H9 (cell line): ENCODE measurements around the gene WFDC5. TPM values are rescaled to one million over a fixed set of nuclear protein-coding genes. Genes with fewer than 3 reads are reported as not detected.

Experiments used
- DNase-seq: peaks from one replicate; pipeline ENCODE4 v3.0.0-alpha.2; 2017
- H2AFZ ChIP-seq: one replicate; pipeline ENCODE4 v1.6.1; 2013; ENCODE audit warnings: mild to moderate bottlenecking, low read length, control low read depth, moderate library complexity
- H2AK5ac ChIP-seq: 2 replicates; pipeline ENCODE4 v1.6.1; 2013; ENCODE audit warnings: low read length, control low read depth, mixed read lengths; ENCODE audit not compliant: insufficient read length
- H2BK120ac ChIP-seq: one replicate; pipeline ENCODE4 v1.6.1; 2013; ENCODE audit warnings: low read depth, mild to moderate bottlenecking, low read length, control low read depth, inconsistent platforms; ENCODE audit not compliant: poor library complexity, severe bottlenecking
- H2BK12ac ChIP-seq: 2 replicates; pipeline ENCODE4 v1.6.1; 2013; ENCODE audit warnings: low read length, control low read depth, mixed read lengths, low read depth; ENCODE audit not compliant: insufficient read length
- H2BK15ac ChIP-seq: 2 replicates; pipeline ENCODE4 v1.6.1; 2013; ENCODE audit warnings: low read depth, low read length, control low read depth
- H2BK20ac ChIP-seq: one replicate; pipeline ENCODE4 v1.6.1; 2013; ENCODE audit warnings: low read depth, mild to moderate bottlenecking, low read length, control low read depth, inconsistent platforms; ENCODE audit not compliant: poor library complexity, severe bottlenecking
- H2BK5ac ChIP-seq: 2 replicates; pipeline ENCODE4 v1.6.1; 2013; ENCODE audit warnings: low read length, control low read depth, mixed read lengths; ENCODE audit not compliant: insufficient read length
- H3K14ac ChIP-seq: 2 replicates; pipeline ENCODE4 v1.6.1; 2013; ENCODE audit warnings: low read length, control low read depth; ENCODE audit not compliant: insufficient read depth
- H3K18ac ChIP-seq: 2 replicates; pipeline ENCODE4 v1.6.1; 2013; ENCODE audit warnings: low read depth, mild to moderate bottlenecking, mixed read lengths, low read length, control low read depth; ENCODE audit not compliant: insufficient read length
- H3K23ac ChIP-seq: 2 replicates; pipeline ENCODE4 v1.6.1; 2013; ENCODE audit warnings: low read length, control low read depth, mixed read lengths, low read depth; ENCODE audit not compliant: insufficient read length
- H3K23me2 ChIP-seq: 2 replicates; pipeline ENCODE4 v1.6.1; 2013; ENCODE audit warnings: low read depth, mild to moderate bottlenecking, mixed read lengths, low read length, control low read depth; ENCODE audit not compliant: insufficient read length, poor library complexity, severe bottlenecking
- H3K27ac ChIP-seq: 2 replicates; pipeline ENCODE4 v1.5.1; 2013; ENCODE audit warnings: low read length, control low read depth, mixed read lengths, low read depth; ENCODE audit not compliant: insufficient read length
- H3K27me3 ChIP-seq: 2 replicates; pipeline ENCODE4 v1.6.1; 2013; ENCODE audit warnings: low read length, control low read depth, inconsistent platforms; ENCODE audit not compliant: insufficient read depth
- H3K4ac ChIP-seq: 2 replicates; pipeline ENCODE4 v1.6.1; 2013; ENCODE audit warnings: low read depth, mild to moderate bottlenecking, control low read depth, inconsistent platforms, low read length, moderate library complexity
- H3K4me1 ChIP-seq: 2 replicates; pipeline ENCODE4 v1.6.1; 2013; ENCODE audit warnings: low read length, control low read depth, inconsistent platforms; ENCODE audit not compliant: insufficient read depth
- H3K4me2 ChIP-seq: 2 replicates; pipeline ENCODE4 v1.6.1; 2013; ENCODE audit warnings: low read length, control low read depth, mixed read lengths; ENCODE audit not compliant: insufficient read length, insufficient read depth
- H3K56ac ChIP-seq: 2 replicates; pipeline ENCODE4 v1.6.1; 2013; ENCODE audit warnings: low read depth, mild to moderate bottlenecking, mixed read lengths, low read length, control low read depth; ENCODE audit not compliant: insufficient read length
- H3K79me1 ChIP-seq: 2 replicates; pipeline ENCODE4 v1.6.1; 2013; ENCODE audit warnings: low read depth, mild to moderate bottlenecking, moderate library complexity, low read length, control low read depth, inconsistent platforms; ENCODE audit not compliant: insufficient read depth, poor library complexity, severe bottlenecking
- H3K79me2 ChIP-seq: 2 replicates; pipeline ENCODE4 v1.6.1; 2013; ENCODE audit warnings: low read length, control low read depth, inconsistent platforms; ENCODE audit not compliant: insufficient read depth
- H3K9ac ChIP-seq: 2 replicates; pipeline ENCODE4 v1.6.1; 2013; ENCODE audit warnings: low read length, control low read depth, mixed read lengths; ENCODE audit not compliant: insufficient read length; ENCODE audit errors: extremely low read depth
- H3K9me3 ChIP-seq: one replicate; pipeline ENCODE4 v1.6.1; 2013; ENCODE audit warnings: low read depth, low read length, inconsistent platforms; ENCODE audit not compliant: control insufficient read depth
- H3T11ph ChIP-seq: one replicate; pipeline ENCODE4 v1.6.1; 2013; ENCODE audit warnings: mild to moderate bottlenecking, low read length, control low read depth, inconsistent platforms
- H4K20me1 ChIP-seq: one replicate; pipeline ENCODE4 v1.6.1; 2013; ENCODE audit not compliant: control insufficient read depth, insufficient read length, insufficient read depth
- H4K5ac ChIP-seq: 2 replicates; pipeline ENCODE4 v1.6.1; 2013; ENCODE audit warnings: low read depth, mild to moderate bottlenecking, mixed read lengths, low read length, control low read depth; ENCODE audit not compliant: insufficient read length
- H4K8ac ChIP-seq: replicated peaks from 2 replicates; pipeline ENCODE4 v1.6.1; 2013; ENCODE audit warnings: low read length, control low read depth, mixed read lengths, low read depth; ENCODE audit not compliant: insufficient read length
- H4K91ac ChIP-seq: 2 replicates; pipeline ENCODE4 v1.6.1; 2013; ENCODE audit warnings: low read depth, mild to moderate bottlenecking, moderate library complexity, mixed read lengths, low read length, control low read depth; ENCODE audit not compliant: insufficient read length
- H3K27ac Mint-ChIP-seq, 3 experiments: 2 replicates in 2 of 3; 3 replicates in 1 of 3; pipeline ENCODE4 v1.8.0; 2020 to 2021; ENCODE audit warnings: mixed read lengths in 3 of 3, mild to moderate bottlenecking in 1 of 3, moderate library complexity in 1 of 3
- H3K27me3 Mint-ChIP-seq: 2 replicates; pipeline ENCODE4 v1.8.0; 2021; ENCODE audit warnings: low read depth, mild to moderate bottlenecking, moderate library complexity, mixed read lengths
- H3K36me3 Mint-ChIP-seq, 3 experiments: 2 replicates in 2 of 3; 3 replicates in 1 of 3; pipeline ENCODE4 v1.8.0; 2020 to 2021; ENCODE audit warnings: low read depth in 3 of 3, mixed read lengths in 3 of 3; ENCODE audit not compliant: insufficient read depth in 1 of 3
- H3K4me1 Mint-ChIP-seq, 2 experiments: 2 replicates each; pipeline ENCODE4 v1.8.0; 2020; ENCODE audit warnings: mixed read lengths in 2 of 2
- H3K4me3 Mint-ChIP-seq, 2 experiments: 2 replicates in 1 of 2; 3 replicates in 1 of 2; pipeline ENCODE4 v1.8.0; 2020 to 2021; ENCODE audit warnings: mild to moderate bottlenecking in 2 of 2, mixed read lengths in 2 of 2, moderate library complexity in 1 of 2
- H3K9me3 Mint-ChIP-seq, 2 experiments: 2 replicates in 1 of 2; 3 replicates in 1 of 2; pipeline ENCODE4 v1.8.0; 2020; ENCODE audit warnings: mild to moderate bottlenecking in 2 of 2, mixed read lengths in 2 of 2, moderate library complexity in 1 of 2
- WGBS: extraction: QIAGEN DNeasy Blood & Tissue Kit; methylation state at CpG from one replicate; pipeline ENCODE4 v1.1.7; 2013; ENCODE audit warnings: missing lambda C conversion rate, low lambda C conversion rate, mixed read lengths; ENCODE audit not compliant: insufficient read length; ENCODE audit errors: extremely low coverage; 5-methylcytosine and 5-hydroxymethylcytosine counted together
- total RNA-seq: library from RNA; stranded (reverse); gene quantifications from 2 replicates; pipeline ENCODE4 v1.2.1, GENCODE V29; 2021
- TF ChIP-seq, protein P1 (sequence below): fragments of 200-600 bp; sonication (generic); conservative IDR thresholded peaks from 3 replicates; pipeline ENCODE4 v1.8.0; 2021; ENCODE audit warnings: antibody characterized with exemption, mild to moderate bottlenecking

WFDC5 gene
- total RNA-seq, 1 experiment from 2014 or later = not detected

- DNase-seq = no peak
- Histone ChIP-seq H3K79me2 (no peaks in the 10 kb centered on the region), H2BK5ac (no peak overlapping the region), H2BK15ac (no peak overlapping the region), H3K56ac (no peak overlapping the region), H3K4me1 (no peaks in the 10 kb centered on the region), H4K8ac (no peak overlapping the region), H2BK120ac (no peak overlapping the region), H3K79me1 (no peaks in the 10 kb centered on the region), H4K20me1 (no peaks in the 10 kb centered on the region), H3K9ac (no peak overlapping the region), H2AFZ (no peak overlapping the region), H3K23ac (no peak overlapping the region), H3K27ac (no peak overlapping the region), H3T11ph (no peak overlapping the region), H3K4me2 (no peak overlapping the region), H3K9me3 (no peaks in the 10 kb centered on the region), H4K5ac (no peak overlapping the region), H3K18ac (no peak overlapping the region), H2BK20ac (no peak overlapping the region), H3K27me3 (no peaks in the 10 kb centered on the region), H3K23me2 (no peaks in the 10 kb centered on the region), H2AK5ac (no peak overlapping the region), H3K4ac (no peak overlapping the region), H3K14ac (no peak overlapping the region), H2BK12ac (no peak overlapping the region), H4K91ac (no peak overlapping the region)
- Mint-ChIP-seq H3K9me3 (peaks cover 28 to 32% of the 10 kb centered on the region in 2 experiments), H3K27me3 (peaks cover 20% of the 10 kb centered on the region), H3K4me3 (no peak overlapping the region), H3K4me1 (no peaks in the 10 kb centered on the region), H3K36me3 (no peaks in the 10 kb centered on the region; a peak in 1 of 7 replicates), H3K27ac (no peak overlapping the region)
- TF ChIP-seq, protein P1, sequence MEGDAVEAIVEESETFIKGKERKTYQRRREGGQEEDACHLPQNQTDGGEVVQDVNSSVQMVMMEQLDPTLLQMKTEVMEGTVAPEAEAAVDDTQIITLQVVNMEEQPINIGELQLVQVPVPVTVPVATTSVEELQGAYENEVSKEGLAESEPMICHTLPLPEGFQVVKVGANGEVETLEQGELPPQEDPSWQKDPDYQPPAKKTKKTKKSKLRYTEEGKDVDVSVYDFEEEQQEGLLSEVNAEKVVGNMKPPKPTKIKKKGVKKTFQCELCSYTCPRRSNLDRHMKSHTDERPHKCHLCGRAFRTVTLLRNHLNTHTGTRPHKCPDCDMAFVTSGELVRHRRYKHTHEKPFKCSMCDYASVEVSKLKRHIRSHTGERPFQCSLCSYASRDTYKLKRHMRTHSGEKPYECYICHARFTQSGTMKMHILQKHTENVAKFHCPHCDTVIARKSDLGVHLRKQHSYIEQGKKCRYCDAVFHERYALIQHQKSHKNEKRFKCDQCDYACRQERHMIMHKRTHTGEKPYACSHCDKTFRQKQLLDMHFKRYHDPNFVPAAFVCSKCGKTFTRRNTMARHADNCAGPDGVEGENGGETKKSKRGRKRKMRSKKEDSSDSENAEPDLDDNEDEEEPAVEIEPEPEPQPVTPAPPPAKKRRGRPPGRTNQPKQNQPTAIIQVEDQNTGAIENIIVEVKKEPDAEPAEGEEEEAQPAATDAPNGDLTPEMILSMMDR = no peak
- WGBS = no CpG with 5 or more reads among the region's 1 CpG
Observed at GRCh38 chr20:45163083-45163803, 48.3 kb upstream of the WFDC5 start.
